ENCODE data around the gene ERGIC2. TPM values are rescaled to one million over a fixed set of nuclear protein-coding genes. Genes with fewer than 3 reads are reported as not detected.
A peak's percentile ranks its signal among the peaks of the same experiment; 100 is the strongest.
"Not testable (repeated sequence)": the region's sequence is repeated elsewhere in the genome, so short reads cannot be mapped to it uniquely, and the experiment has no call there.

The ERGIC2 gene
- total RNA-seq, 1 experiment from 2014 or later = 69.8 TPM

- no peak overlapping the region for H3K9ac ChIP-seq (ENCODE audit: extremely low read depth, insufficient read length, low read length)
Measured at GRCh38 chr12:29389295-29389919, 8.4 kb upstream of the ERGIC2 start.

GRCh38 chr12:29386084-29386680, 5.2 kb upstream of the ERGIC2 start:
- not testable (repeated sequence) for H2BK12ac ChIP-seq (ENCODE audit: insufficient read length, low read depth, low read length); H3K27me3 ChIP-seq (ENCODE audit: insufficient read depth, low read length); H3K23ac ChIP-seq (ENCODE audit: insufficient read length, low read depth, low read length); H3K4ac ChIP-seq (ENCODE audit: low read depth, low read length); H3K56ac ChIP-seq (ENCODE audit: insufficient read length, low read depth, low read length); H3K27me3 Mint-ChIP-seq (ENCODE audit: low read depth); H2BK20ac ChIP-seq (ENCODE audit: low read depth, low read length, poor library complexity, severe bottlenecking); H3K79me2 ChIP-seq (ENCODE audit: insufficient read depth, low read length); H4K5ac ChIP-seq (ENCODE audit: insufficient read length, low read depth, low read length); H3K79me1 ChIP-seq (ENCODE audit: insufficient read depth, low read depth, low read length, poor library complexity, severe bottlenecking); H3K36me3 Mint-ChIP-seq (ENCODE audit: insufficient read depth in 1 of 3, low read depth in 3 of 3); H3K9me3 Mint-ChIP-seq; H4K91ac ChIP-seq (ENCODE audit: insufficient read length, low read depth, low read length); H3K14ac ChIP-seq (ENCODE audit: insufficient read depth, low read length); H3K27ac Mint-ChIP-seq; H3K23me2 ChIP-seq (ENCODE audit: insufficient read length, low read depth, low read length, poor library complexity, severe bottlenecking); H2AK5ac ChIP-seq (ENCODE audit: insufficient read length, low read length); H2BK15ac ChIP-seq (ENCODE audit: low read depth, low read length); H2AFZ ChIP-seq (ENCODE audit: low read length); H3K9ac ChIP-seq (ENCODE audit: extremely low read depth, insufficient read length, low read length); H2BK5ac ChIP-seq (ENCODE audit: insufficient read length, low read length); H3K4me3 Mint-ChIP-seq; H3K4me1 Mint-ChIP-seq; H3K4me2 ChIP-seq (ENCODE audit: insufficient read depth, insufficient read length, low read length); H3K9me3 ChIP-seq (ENCODE audit: control insufficient read depth, low read depth, low read length); H3K18ac ChIP-seq (ENCODE audit: insufficient read length, low read depth, low read length); H3K27ac ChIP-seq (ENCODE audit: insufficient read length, low read depth, low read length); DNase-seq; H4K8ac ChIP-seq (replicated peaks; ENCODE audit: insufficient read length, low read depth, low read length); H4K20me1 ChIP-seq (ENCODE audit: control insufficient read depth, insufficient read depth, insufficient read length); H3T11ph ChIP-seq (ENCODE audit: low read length); H3K4me1 ChIP-seq (ENCODE audit: insufficient read depth, low read length); H2BK120ac ChIP-seq (ENCODE audit: low read depth, low read length, poor library complexity, severe bottlenecking)
- WGBS (ENCODE audit: extremely low coverage, insufficient read length, low lambda C conversion rate) = no CpG with 5 or more reads among the region's 36 CpGs

More at GRCh38 chr12:29389295-29389919, 8.4 kb upstream of the ERGIC2 start:
- Histone ChIP-seq H3K79me1 (ENCODE audit: insufficient read depth, low read depth, low read length, poor library complexity, severe bottlenecking) (no peaks in the 10 kb centered on the region), H3K14ac (ENCODE audit: insufficient read depth, low read length) (no peak overlapping the region), H3K23ac (ENCODE audit: insufficient read length, low read depth, low read length) (no peak overlapping the region), H3K79me2 (ENCODE audit: insufficient read depth, low read length) (no peaks in the 10 kb centered on the region), H2BK120ac (ENCODE audit: low read depth, low read length, poor library complexity, severe bottlenecking) (no peak overlapping the region), H3K4ac (ENCODE audit: low read depth, low read length) (no peak overlapping the region), H4K8ac (replicated peaks; ENCODE audit: insufficient read length, low read depth, low read length) (no peak overlapping the region), H3K23me2 (ENCODE audit: insufficient read length, low read depth, low read length, poor library complexity, severe bottlenecking) (no peaks in the 10 kb centered on the region), H3K27me3 (ENCODE audit: insufficient read depth, low read length) (no peaks in the 10 kb centered on the region), H2AFZ (ENCODE audit: low read length) (no peak overlapping the region), H2BK5ac (ENCODE audit: insufficient read length, low read length) (no peak overlapping the region), H4K20me1 (ENCODE audit: control insufficient read depth, insufficient read depth, insufficient read length) (no peaks in the 10 kb centered on the region), H3K27ac (ENCODE audit: insufficient read length, low read depth, low read length) (no peak overlapping the region), H3K4me2 (ENCODE audit: insufficient read depth, insufficient read length, low read length) (no peak overlapping the region), H3K18ac (ENCODE audit: insufficient read length, low read depth, low read length) (no peak overlapping the region), H3K56ac (ENCODE audit: insufficient read length, low read depth, low read length) (no peak overlapping the region), H2BK12ac (ENCODE audit: insufficient read length, low read depth, low read length) (no peak overlapping the region), H2BK15ac (ENCODE audit: low read depth, low read length) (no peak overlapping the region), H4K5ac (ENCODE audit: insufficient read length, low read depth, low read length) (no peak overlapping the region), H4K91ac (ENCODE audit: insufficient read length, low read depth, low read length) (no peak overlapping the region), H3T11ph (ENCODE audit: low read length) (no peak overlapping the region), H2AK5ac (ENCODE audit: insufficient read length, low read length) (no peak overlapping the region), H2BK20ac (ENCODE audit: low read depth, low read length, poor library complexity, severe bottlenecking) (no peak overlapping the region), H3K4me1 (ENCODE audit: insufficient read depth, low read length) (no peaks in the 10 kb centered on the region), H3K9me3 (ENCODE audit: control insufficient read depth, low read depth, low read length) (no peaks in the 10 kb centered on the region)
- DNase-seq = peak; percentile 29
- Mint-ChIP-seq H3K36me3 (ENCODE audit: insufficient read depth in 1 of 3, low read depth in 3 of 3) (no peaks in the 10 kb centered on the region; a peak in 1 of 7 replicates), H3K27me3 (ENCODE audit: low read depth) (no peaks in the 10 kb centered on the region), H3K9me3 (no peaks in the 10 kb centered on the region; a peak in 1 of 5 replicates), H3K4me3 (no peak overlapping the region), H3K4me1 (no peaks in the 10 kb centered on the region), H3K27ac (no peak overlapping the region)
- WGBS (ENCODE audit: extremely low coverage, insufficient read length, low lambda C conversion rate) = no CpG with 5 or more reads among the region's 65 CpGs
- TF ChIP-seq CTCF (conservative IDR thresholded peaks at IDR 0.05) = no peak
